Measurements from ENCODE around the gene KNOP1. TPM values are rescaled to one million over a fixed set of nuclear protein-coding genes. Genes with fewer than 3 reads are reported as not detected.

Gene KNOP1
- total RNA-seq, 1 donor from 2014 or later: 10.9 TPM

GRCh38 chr16:19704321-19705145 lies 13.5 kb downstream of the KNOP1 start:
- intact Hi-C loops (cut with DNase I): no loop called here
- peaks cover 48% of the 10 kb centered on the region for H3K4me1 ChIP-seq
- H3K27ac ChIP-seq: peak overlapping the region; percentile 76
- H3K36me3 ChIP-seq: peaks cover 70% of the 10 kb centered on the region
- DNase-seq (no peak), ATAC-seq (peak; percentile 78 to 86)
- no peaks in the 10 kb centered on the region for H3K9me3 ChIP-seq
- no peak for TF ChIP-seq CTCF (IDR thresholded peaks at IDR 0.05)
- H3K27me3 ChIP-seq (ENCODE audit: low read depth): no peaks in the 10 kb centered on the region
- H3K4me3 ChIP-seq: no peak overlapping the region

GRCh38 chr16:19703172-19703889 lies 14.7 kb downstream of the KNOP1 start:
- H3K36me3 ChIP-seq: peaks cover 66% of the 10 kb centered on the region
- no peak for TF ChIP-seq CTCF (IDR thresholded peaks at IDR 0.05)
- peaks cover 50% of the 10 kb centered on the region for H3K4me1 ChIP-seq
- no peaks in the 10 kb centered on the region for H3K27me3 ChIP-seq (ENCODE audit: low read depth)
- no peak for DNase-seq
- peak overlapping the region; percentile 76 for H3K27ac ChIP-seq
- no peaks in the 10 kb centered on the region for H3K9me3 ChIP-seq
- ATAC-seq: no peak
- H3K4me3 ChIP-seq: no peak overlapping the region
- intact Hi-C loops (cut with DNase I): no loop called here

- H3K9me3 ChIP-seq: no peaks in the 10 kb centered on the region
- H3K4me1 ChIP-seq: peaks cover 72% of the 10 kb centered on the region
- intact Hi-C loops (cut with DNase I): no loop called here
- DNase-seq (no peak), ATAC-seq (no peak)
- peaks cover 55% of the 10 kb centered on the region for H3K36me3 ChIP-seq
- TF ChIP-seq CTCF (IDR thresholded peaks at IDR 0.05): no peak
- no peak overlapping the region for H3K4me3 ChIP-seq
- H3K27me3 ChIP-seq (ENCODE audit: low read depth): no peaks in the 10 kb centered on the region
- peak overlapping the region; percentile 53 for H3K27ac ChIP-seq
Measured at GRCh38 chr16:19701091-19701490, 16.9 kb downstream of the KNOP1 start.

GRCh38 chr16:19700319-19700781 lies 17.7 kb downstream of the KNOP1 start:
- DNase-seq: no peak
- no peaks in the 10 kb centered on the region for H3K9me3 ChIP-seq
- H3K27me3 ChIP-seq (ENCODE audit: low read depth): no peaks in the 10 kb centered on the region
- ATAC-seq: peak in 1 of 2 donors; percentile 30
- no peak overlapping the region for H3K4me3 ChIP-seq
- H3K4me1 ChIP-seq: peaks cover 73% of the 10 kb centered on the region
- peak overlapping the region; percentile 53 for H3K27ac ChIP-seq
- TF ChIP-seq CTCF (IDR thresholded peaks at IDR 0.05): no peak
- intact Hi-C loops (cut with DNase I): no loop called here
- peaks cover 47% of the 10 kb centered on the region for H3K36me3 ChIP-seq

GRCh38 chr16:19699472-19699871 lies 18.6 kb downstream of the KNOP1 start:
- no peaks in the 10 kb centered on the region for H3K9me3 ChIP-seq
- TF ChIP-seq CTCF (IDR thresholded peaks at IDR 0.05): no peak
- no peak for ATAC-seq
- no peak for DNase-seq
- H3K27ac ChIP-seq: no peak overlapping the region
- no peak overlapping the region for H3K4me3 ChIP-seq
- peaks cover 39% of the 10 kb centered on the region for H3K36me3 ChIP-seq
- peaks cover 64% of the 10 kb centered on the region for H3K4me1 ChIP-seq
- intact Hi-C loops (cut with DNase I): no loop called here
- H3K27me3 ChIP-seq (ENCODE audit: low read depth): no peaks in the 10 kb centered on the region

Data from lower lobe of right lung (tissue), 2 donors.